GM04503 (cell line): ENCODE results near the gene ITIH1.
"Not testable (repeated sequence)": the region's sequence is repeated elsewhere in the genome, so short reads cannot be mapped to it uniquely, and the experiment has no call there.

Experiments used
- DNase-seq: peaks from one replicate; pipeline ENCODE4 v3.0.0-alpha.2; 2012; ENCODE audit warnings: low read depth

The ITIH1 gene

GRCh38 chr3:52774066-52774713 lies 3.2 kb upstream of the ITIH1 start:
- no peak for DNase-seq

DNA sequence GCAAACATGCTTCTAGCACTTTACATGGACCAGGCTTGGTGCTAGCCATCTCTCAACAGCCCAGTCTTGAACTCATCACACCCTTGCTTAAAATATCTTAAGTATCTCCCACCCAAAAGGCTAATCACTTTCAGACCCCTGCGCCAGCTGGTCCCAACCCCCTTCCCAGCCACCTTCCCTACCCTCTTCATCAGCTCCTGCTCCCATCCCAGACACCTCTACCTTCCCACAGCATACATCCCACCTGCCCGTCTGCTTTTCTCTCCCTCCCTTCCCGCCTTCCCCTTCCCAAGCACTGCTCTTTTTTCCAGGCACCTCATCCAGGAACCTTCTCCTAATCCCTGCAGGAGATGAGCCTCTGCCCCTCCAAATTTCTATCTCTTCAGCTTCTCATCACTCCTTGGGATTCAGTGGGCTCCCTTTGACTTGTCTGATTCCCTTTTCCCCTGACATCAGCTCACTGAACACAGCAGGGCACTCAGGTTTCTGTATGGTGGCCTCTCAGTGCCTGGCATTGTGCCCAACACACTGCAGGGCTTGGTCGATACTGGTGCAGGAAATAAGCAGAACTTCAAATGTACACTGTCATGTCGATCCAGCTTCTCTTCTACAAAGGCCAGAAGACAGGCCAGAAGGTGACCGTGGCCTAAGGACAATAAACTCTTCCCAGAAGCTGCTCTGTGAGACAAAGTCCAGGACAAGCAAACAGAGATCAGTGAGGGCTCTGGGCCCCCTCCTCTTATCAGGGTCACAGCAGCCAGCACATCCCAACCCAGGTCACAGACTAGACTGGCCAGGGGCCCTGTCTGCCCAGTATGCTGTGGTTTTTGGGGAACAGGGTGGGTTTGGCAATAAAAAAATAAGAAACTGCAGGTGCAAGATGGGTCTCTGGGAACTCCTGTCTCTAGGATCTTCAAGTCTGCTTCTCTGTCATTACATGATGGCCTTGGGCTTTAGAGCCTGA lies 2.2 kb upstream of the ITIH1 start:
- DNase-seq: no peak

DNA sequence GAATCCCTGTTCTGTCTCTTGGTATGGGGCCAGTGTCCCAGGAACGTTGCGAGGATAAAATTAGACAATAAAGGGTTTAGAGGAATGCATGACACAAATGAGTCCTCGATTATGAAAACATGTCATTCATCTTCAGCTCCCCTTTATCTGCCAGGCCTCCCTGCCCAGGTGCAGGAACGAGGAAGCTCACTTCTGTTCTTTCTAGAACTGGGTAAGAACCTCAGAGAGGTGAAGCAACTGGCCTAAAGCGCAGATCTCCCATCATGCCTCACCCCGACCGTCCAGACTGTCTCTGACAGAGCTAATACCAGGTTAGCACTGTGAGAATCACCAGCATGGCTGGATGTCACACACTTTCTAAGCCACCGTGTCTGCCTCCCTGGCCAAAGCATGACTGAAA lies 1.5 kb upstream of the ITIH1 start:
- no peak for DNase-seq

- DNase-seq: not testable (repeated sequence)
Measured at GRCh38 chr3:52776486-52776885, 913 bp upstream of the ITIH1 start.

DNA sequence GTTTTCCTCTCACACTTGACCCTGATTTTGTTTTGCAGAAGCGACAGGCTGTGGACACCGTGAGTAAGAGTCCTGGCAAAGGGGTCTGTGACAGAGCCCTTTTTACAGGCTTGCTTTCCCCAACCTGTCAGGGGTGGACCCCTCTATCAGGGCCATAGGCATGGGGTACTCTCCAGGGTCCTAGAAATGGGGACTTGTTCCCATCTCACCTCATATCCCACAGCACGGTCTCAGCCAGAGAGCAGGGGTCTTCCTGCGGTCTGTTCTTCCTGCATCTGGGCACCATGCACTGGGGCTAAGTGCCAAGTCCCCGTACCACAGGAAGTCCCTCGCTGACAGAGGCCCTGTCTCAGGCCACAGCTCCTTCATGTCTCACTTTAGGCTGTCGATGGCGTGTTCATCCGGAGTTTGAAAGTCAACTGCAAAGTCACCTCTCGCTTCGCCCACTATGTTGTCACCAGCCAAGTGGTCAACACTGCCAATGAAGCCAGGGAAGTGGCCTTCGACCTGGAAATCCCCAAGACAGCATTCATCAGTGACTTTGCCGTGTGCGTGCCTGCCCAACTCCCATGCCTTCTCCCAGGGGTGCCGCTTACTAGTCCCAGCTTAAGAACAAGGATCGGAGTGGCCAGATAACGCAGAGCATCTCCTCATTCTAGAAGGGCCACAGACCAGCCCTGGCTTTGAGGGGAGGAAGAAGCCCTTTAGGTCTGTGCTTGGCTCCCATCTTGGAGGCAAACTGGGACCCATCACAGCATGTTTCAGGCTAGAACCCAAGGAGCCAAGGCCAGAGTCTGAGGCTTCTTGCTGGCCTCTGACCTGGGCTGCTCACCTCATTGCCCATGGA lies 783 bp downstream of the ITIH1 start:
- no peak for DNase-seq

GRCh38 chr3:52779011-52779836 lies 1.8 kb downstream of the ITIH1 start:
- no peak for DNase-seq

- no peak for DNase-seq
Measured at GRCh38 chr3:52779837-52780585, 2.6 kb downstream of the ITIH1 start.

DNA sequence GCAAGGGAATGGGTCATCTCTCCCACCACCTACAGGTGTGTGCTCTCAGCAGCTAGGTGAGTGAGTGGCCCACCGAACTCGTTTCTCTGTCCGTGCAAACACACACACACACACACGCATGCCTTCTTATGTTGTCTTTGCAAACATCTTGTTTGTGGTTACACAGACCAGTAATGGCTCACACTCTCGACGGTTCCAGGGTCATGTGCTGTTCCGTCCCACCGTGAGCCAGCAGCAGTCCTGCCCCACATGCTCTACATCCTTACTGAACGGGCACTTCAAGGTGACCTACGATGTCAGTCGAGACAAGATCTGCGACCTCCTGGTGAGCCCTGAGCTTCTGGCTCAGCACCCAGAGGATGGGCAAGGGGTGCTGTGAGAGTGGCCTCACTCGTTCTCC lies 4.3 kb downstream of the ITIH1 start:
- no peak for DNase-seq

- no peak for DNase-seq
Measured at GRCh38 chr3:52782412-52783210, 5.2 kb downstream of the ITIH1 start.

GRCh38 chr3:52783211-52783555 lies 5.8 kb downstream of the ITIH1 start:
- no peak for DNase-seq

GRCh38 chr3:52784021-52784621 lies 6.7 kb downstream of the ITIH1 start:
- no peak for DNase-seq

DNA sequence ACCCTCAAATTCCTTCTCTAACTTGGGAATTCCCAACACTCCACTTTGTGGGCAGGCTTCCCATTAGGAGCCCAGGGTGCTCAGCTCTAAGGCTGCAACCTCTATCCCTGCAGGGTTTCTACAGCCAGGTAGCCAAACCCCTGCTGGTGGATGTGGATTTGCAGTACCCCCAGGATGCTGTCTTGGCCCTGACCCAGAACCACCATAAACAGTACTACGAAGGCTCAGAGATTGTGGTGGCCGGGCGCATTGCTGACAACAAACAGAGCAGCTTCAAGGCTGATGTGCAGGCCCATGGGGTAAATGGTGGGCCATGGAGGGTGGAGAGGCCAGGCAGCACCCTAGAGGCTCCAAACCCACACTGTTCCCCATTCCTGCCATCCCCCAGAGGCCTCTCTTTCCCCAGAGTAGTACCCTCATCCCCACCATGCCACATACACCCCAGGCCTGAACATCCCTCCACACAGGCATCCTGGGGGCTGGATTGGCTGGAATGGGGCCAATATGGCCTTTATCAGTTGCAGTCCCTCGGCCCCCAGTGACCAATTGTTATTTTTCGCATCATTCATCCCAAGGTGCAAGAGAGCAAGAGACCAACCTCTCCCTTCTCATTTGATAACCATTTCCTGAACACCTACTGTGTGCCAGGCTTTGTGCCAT lies 7.7 kb downstream of the ITIH1 start:
- no peak for DNase-seq

DNA sequence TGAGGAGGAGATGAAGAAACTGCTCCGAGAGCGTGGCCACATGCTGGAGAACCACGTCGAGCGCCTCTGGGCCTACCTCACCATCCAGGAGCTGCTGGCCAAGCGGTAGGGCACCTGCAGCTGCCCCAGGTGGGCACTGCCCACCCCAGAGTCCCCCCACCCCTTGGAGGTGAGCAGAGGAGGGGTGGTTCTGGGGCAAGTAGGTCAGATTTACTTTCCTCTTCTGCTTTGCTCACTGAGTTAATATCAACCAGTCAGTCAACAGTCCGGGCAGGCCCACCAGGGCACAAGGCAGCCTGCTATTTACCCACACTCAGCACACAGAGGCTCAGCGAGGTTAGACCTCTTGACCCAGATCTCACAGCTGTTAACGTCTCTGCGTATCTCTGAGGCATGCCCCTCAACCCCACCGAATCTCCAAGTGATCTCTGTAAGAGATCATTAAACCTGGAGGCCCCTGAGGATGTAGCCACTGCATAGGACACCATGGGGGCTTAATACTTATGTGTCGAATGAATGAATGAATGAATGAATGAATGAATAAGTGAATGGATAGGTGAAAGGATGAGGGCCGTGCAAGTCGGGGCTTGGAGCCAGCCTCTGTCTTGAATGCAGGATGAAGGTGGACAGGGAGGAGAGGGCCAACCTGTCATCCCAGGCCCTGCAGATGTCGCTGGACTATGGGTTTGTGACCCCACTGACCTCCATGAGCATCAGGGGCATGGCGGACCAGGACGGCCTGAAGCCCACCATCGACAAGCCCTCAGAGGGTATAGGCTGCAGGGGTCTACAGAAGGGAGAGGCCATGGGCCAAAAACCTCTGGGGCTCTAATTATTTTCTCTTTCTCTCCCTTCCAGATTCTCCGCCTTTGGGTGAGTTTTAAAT lies 9.2 kb downstream of the ITIH1 start:
- DNase-seq: no peak

DNA sequence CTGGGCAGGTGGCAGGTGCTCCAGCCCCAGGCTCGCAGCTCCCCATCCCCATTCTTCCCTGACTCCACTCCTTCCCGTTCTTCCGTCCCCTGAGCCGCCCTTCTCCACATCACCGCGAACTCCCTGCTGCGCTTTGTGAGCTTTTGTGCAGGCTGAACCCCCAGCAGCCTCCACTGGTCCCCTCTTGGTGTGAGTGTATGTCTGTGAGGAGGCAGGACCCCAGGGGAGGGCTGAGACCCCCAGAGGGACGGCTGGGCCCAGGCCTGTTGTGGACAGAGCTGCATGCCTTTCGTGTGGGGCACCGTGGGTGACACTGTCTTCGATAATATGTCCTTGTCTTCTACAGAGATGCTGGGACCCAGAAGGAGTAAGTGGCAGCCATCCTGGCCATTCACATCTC lies 9.8 kb downstream of the ITIH1 start:
- no peak for DNase-seq

DNA sequence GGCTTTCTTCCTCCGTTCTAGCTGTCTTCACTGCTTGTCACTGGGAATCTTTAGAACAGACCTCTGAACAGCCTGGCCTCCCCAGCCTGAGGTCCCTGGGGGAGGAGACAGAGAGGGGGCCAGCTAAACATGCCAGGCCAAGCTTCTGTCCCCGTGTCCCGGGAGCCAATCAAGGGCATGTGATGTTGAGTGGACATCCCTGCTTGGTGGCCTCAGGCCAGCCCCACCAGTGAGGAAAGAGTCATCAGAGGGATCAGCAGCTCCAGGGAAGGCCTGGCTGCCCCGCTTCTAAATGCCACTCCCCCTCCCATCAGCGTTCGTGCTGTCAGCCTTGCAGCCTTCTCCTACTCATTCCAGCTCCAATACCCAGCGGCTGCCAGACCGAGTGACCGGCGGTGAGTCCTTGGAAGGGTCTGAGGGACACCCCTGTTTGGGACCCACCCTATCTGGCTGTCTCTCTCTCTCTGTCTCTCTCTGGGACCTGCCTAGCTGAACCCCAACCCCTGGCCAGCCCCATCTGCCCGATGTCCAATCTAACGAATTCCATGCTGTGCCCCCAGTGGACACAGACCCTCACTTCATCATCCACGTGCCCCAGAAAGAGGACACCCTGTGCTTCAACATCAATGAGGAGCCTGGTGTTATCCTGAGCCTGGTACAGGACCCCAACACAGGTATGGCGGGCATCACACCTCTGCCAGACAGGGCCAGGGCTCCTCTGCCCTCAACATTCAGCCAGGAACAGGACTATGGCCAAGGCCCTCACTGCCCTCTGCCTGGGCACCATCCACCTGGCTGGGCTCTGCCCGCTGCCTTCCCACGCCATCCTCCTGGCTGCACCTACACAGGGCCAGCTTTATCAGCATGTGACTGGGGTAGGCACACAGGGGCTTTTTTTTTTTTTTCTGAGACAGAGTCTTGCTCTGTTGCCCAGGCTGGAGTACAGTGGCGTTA lies 10.6 kb downstream of the ITIH1 start:
- no peak for DNase-seq

- no peak for DNase-seq
Measured at GRCh38 chr3:52788890-52789745, 11.7 kb downstream of the ITIH1 start.
